Testis (tissue), 2 donors: ENCODE measurements around the gene SYDE2.

Experiments used
- CTCF ChIP-seq, 3 experiments: fragments of 450-650 bp in 2 of 3; fragments of 200-600 bp in 1 of 3; sonication (generic) in 1 of 3; IDR thresholded peaks; one replicate each; pipeline ENCODE4 v1.5.1; 2016 to 2019; ENCODE audit warnings: antibody characterized with exemption in 3 of 3, mild to moderate bottlenecking in 2 of 3, moderate library complexity in 1 of 3
- POLR2A ChIP-seq: fragments of 450-650 bp; IDR thresholded peaks from one replicate; pipeline ENCODE4 v1.6.1; 2017; ENCODE audit warnings: antibody characterized with exemption, mild to moderate bottlenecking, moderate library complexity

- TF ChIP-seq POLR2A (no peak), CTCF (IDR thresholded peaks at IDR 0.05) (no peak)
Observed at GRCh38 chr1:85202092-85202863, 1.5 kb upstream of the SYDE2 start.
